ENCODE results near the gene PTAR1. TPM values are rescaled to one million over a fixed set of nuclear protein-coding genes. Genes with fewer than 3 reads are reported as not detected.
"Not testable (repeated sequence)": the region's sequence is repeated elsewhere in the genome, so short reads cannot be mapped to it uniquely, and the experiment has no call there.

The PTAR1 gene
- total RNA-seq, 2 donors from 2014 or later, result 73.7 to 81.6 TPM

DNA sequence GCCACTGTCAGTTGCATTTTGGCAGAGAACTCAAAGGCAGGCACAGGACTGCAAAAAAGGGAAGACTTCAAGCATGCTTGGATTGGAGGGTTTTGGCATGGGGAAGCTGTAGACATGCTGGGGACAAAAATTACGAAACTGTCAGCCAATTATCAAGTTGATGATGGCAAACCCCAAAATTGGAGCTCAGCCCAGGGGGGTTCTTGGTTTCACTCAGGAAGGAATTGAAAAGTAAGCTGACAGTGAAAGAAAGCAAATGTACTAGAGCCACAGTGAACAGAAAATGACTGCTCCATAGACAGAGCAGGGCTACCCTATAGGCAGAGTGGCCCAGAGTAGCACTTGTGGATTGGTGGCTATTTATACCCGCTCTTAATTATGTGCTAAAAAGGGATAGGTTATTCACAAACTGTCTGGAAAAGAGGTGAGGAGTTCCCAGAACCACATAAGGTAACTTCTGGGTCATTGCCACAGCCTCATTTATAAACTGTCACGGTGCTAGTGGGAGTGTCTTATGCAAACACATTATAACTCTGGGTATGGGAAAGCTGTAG lies 46.2 kb upstream of the PTAR1 start:
- Histone ChIP-seq H3K9ac (ENCODE audit: extremely low read depth, low read length, poor library complexity, severe bottlenecking) (no peak overlapping the region), H3K4me3 (ENCODE audit: low read length) (no peak overlapping the region), H3K9me3 (ENCODE audit: control insufficient read depth, low read length) (no peaks in the 10 kb centered on the region), H3K27me3 (ENCODE audit: control insufficient read depth, insufficient read depth, low read length, poor library complexity, severe bottlenecking) (no peaks in the 10 kb centered on the region), H3K4me1 (ENCODE audit: control insufficient read depth, insufficient read depth, low read length) (no peaks in the 10 kb centered on the region), H3K27ac (ENCODE audit: low read depth, low read length) (no peak overlapping the region), H3K36me3 (ENCODE audit: control insufficient read depth, insufficient read depth, low read length) (no peaks in the 10 kb centered on the region)
- H3K27me3 Mint-ChIP-seq (ENCODE audit: insufficient read depth), result no peaks in the 10 kb centered on the region
- H3K9me3 Mint-ChIP-seq, result peaks cover under 1% of the 10 kb centered on the region
- no peaks in the 10 kb centered on the region for H3K36me3 Mint-ChIP-seq (ENCODE audit: low read depth)
- WGBS, 2 experiments (ENCODE audit: insufficient coverage in 1 of 2, insufficient read length in 1 of 2), result 95 to 100% methylated on average over 2 to 3 of the region's 3 CpGs
- H3K27ac Mint-ChIP-seq, result no peak overlapping the region
- H3K4me3 Mint-ChIP-seq, result no peak overlapping the region
- no peak for DNase-seq
- peaks cover 4% of the 10 kb centered on the region for H3K4me1 Mint-ChIP-seq
- TF ChIP-seq CTCF (conservative IDR thresholded peaks at IDR 0.05), result no peak

- no peak for DNase-seq
- Histone ChIP-seq H3K9ac (ENCODE audit: extremely low read depth, low read length, poor library complexity, severe bottlenecking) (no peak overlapping the region), H3K36me3 (ENCODE audit: control insufficient read depth, insufficient read depth, low read length) (no peaks in the 10 kb centered on the region), H3K4me1 (ENCODE audit: control insufficient read depth, insufficient read depth, low read length) (no peaks in the 10 kb centered on the region), H3K4me3 (ENCODE audit: low read length) (no peak overlapping the region), H3K27me3 (ENCODE audit: control insufficient read depth, insufficient read depth, low read length, poor library complexity, severe bottlenecking) (no peaks in the 10 kb centered on the region), H3K9me3 (ENCODE audit: control insufficient read depth, low read length) (peaks cover 12% of the 10 kb centered on the region), H3K27ac (ENCODE audit: low read depth, low read length) (no peak overlapping the region)
- no peak for TF ChIP-seq CTCF (conservative IDR thresholded peaks at IDR 0.05)
- H3K27ac Mint-ChIP-seq, result no peak overlapping the region
- H3K4me1 Mint-ChIP-seq, result peaks cover 4% of the 10 kb centered on the region
- 97 to 100% methylated on average over 1 to 2 of the region's 2 CpGs for WGBS, 2 experiments (ENCODE audit: insufficient coverage in 1 of 2, insufficient read length in 1 of 2)
- peaks cover 19% of the 10 kb centered on the region for H3K9me3 Mint-ChIP-seq
- no peaks in the 10 kb centered on the region for H3K27me3 Mint-ChIP-seq (ENCODE audit: insufficient read depth)
- no peaks in the 10 kb centered on the region for H3K36me3 Mint-ChIP-seq (ENCODE audit: low read depth)
- no peak overlapping the region for H3K4me3 Mint-ChIP-seq
These were observed 42.2 kb upstream of the PTAR1 start for GRCh38 chr9:69801989-69802388.

DNA sequence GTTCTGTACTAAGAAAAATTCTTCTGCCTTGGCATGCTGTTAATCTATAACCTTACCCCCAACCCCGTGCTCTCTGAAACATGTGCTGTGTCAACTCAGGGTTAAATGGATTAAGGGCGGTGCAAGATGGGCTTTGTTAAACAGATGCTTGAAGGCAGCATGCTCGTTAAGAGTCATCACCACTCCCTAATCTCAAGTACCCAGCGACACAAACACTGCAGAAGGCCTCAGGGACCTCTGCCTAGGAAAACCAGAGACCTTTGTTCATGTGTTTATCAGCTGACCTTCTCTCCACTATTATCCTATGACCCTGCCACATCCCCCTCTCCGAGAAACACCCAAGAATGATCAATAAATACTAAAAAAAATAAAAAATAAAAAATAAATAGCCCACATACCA lies 40.2 kb upstream of the PTAR1 start:
- WGBS, 2 experiments (ENCODE audit: insufficient coverage in 1 of 2, insufficient read length in 1 of 2), result 75% methylated on average over 2 of the region's 5 CpGs; no CpG with 5 or more reads in 1 of the 2 experiments
- not testable (repeated sequence) for H3K4me3 ChIP-seq (ENCODE audit: low read length)

DNA sequence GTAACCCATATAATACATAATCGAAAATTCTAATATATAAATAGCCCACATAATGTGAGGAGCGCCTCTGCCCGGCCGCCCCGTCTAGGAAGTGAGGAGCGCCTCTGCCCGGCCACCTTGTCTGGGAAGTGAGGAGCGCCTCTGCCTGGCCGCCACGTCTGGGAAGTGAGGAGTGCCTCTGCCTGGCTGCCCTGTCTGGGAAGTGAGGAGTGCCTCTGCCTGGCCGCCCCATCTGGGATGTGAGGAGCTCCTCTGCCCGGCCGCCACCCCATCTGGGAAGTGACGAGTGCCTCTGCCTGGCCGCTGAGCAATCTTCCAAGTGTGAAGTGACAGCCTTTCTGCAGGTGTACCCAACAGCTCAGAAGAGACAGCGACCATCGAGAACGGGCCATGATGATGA lies 39.7 kb upstream of the PTAR1 start:
- H3K36me3 ChIP-seq (ENCODE audit: control insufficient read depth, insufficient read depth, low read length); H3K4me1 ChIP-seq (ENCODE audit: control insufficient read depth, insufficient read depth, low read length); H3K9ac ChIP-seq (ENCODE audit: extremely low read depth, low read length, poor library complexity, severe bottlenecking); H3K4me3 ChIP-seq (ENCODE audit: low read length); H3K27ac Mint-ChIP-seq; H3K27me3 Mint-ChIP-seq (ENCODE audit: insufficient read depth); H3K4me3 Mint-ChIP-seq; DNase-seq; H3K4me1 Mint-ChIP-seq; H3K27ac ChIP-seq (ENCODE audit: low read depth, low read length); H3K36me3 Mint-ChIP-seq (ENCODE audit: low read depth); H3K27me3 ChIP-seq (ENCODE audit: control insufficient read depth, insufficient read depth, low read length, poor library complexity, severe bottlenecking): not testable (repeated sequence)
- H3K9me3 Mint-ChIP-seq, result peaks cover 19% of the 10 kb centered on the region
- WGBS, 2 experiments (ENCODE audit: insufficient coverage in 1 of 2, insufficient read length in 1 of 2), result 95 to 99% methylated on average over 15 to 17 of the region's 18 CpGs
- peaks cover 12% of the 10 kb centered on the region for H3K9me3 ChIP-seq (ENCODE audit: control insufficient read depth, low read length)

More for the DNA sequence above, 40.2 kb upstream of the PTAR1 start:
- H3K36me3 Mint-ChIP-seq (ENCODE audit: low read depth); H3K9ac ChIP-seq (ENCODE audit: extremely low read depth, low read length, poor library complexity, severe bottlenecking); H3K27ac ChIP-seq (ENCODE audit: low read depth, low read length); H3K4me1 ChIP-seq (ENCODE audit: control insufficient read depth, insufficient read depth, low read length); H3K27ac Mint-ChIP-seq; H3K27me3 ChIP-seq (ENCODE audit: control insufficient read depth, insufficient read depth, low read length, poor library complexity, severe bottlenecking); H3K36me3 ChIP-seq (ENCODE audit: control insufficient read depth, insufficient read depth, low read length); H3K27me3 Mint-ChIP-seq (ENCODE audit: insufficient read depth); DNase-seq; H3K4me1 Mint-ChIP-seq; H3K4me3 Mint-ChIP-seq: not testable (repeated sequence)
- peaks cover 12% of the 10 kb centered on the region for H3K9me3 ChIP-seq (ENCODE audit: control insufficient read depth, low read length)
- H3K9me3 Mint-ChIP-seq, result peaks cover 19% of the 10 kb centered on the region
